HepG2 (cell line): ENCODE data around the gene HSF2BP. TPM values are rescaled to one million over a fixed set of nuclear protein-coding genes. Genes with fewer than 3 reads are reported as not detected.
A peak's percentile ranks its signal among the peaks of the same experiment; 100 is the strongest.

ENCODE experiments used
- CERS6 ChIP-seq: sonication (generic); formaldehyde crosslinking; IDR thresholded peaks from 2 replicates; pipeline ENCODE4 v1.5.0; 2020; ENCODE audit warnings: missing genetic modification reagents
- E2F2 ChIP-seq: sonication (generic); formaldehyde crosslinking; IDR thresholded peaks from 2 replicates; pipeline ENCODE4 v1.4.0; 2020; ENCODE audit warnings: missing genetic modification reagents, borderline replicate concordance
- GABPA ChIP-seq, 2 experiments: IDR thresholded peaks; 2 replicates each; pipeline ENCODE4 v1.6.1; 2011 to 2016; ENCODE audit warnings: low read depth in 2 of 2, low read length in 1 of 2, missing biosample characterization in 1 of 2, missing genetic modification characterization in 1 of 2
- JUND ChIP-seq: sonication (generic); formaldehyde crosslinking; IDR thresholded peaks from 2 replicates; pipeline ENCODE4 v1.8.0; 2022; ENCODE audit warnings: mild to moderate bottlenecking, missing genetic modification reagents
- MNT ChIP-seq: fragments of 450-650 bp; IDR thresholded peaks from 2 replicates; pipeline ENCODE4 v1.6.1; 2016
- NR0B2 ChIP-seq: sonication (generic); formaldehyde crosslinking; IDR thresholded peaks from 2 replicates; pipeline ENCODE4 v1.4.0; 2020; ENCODE audit warnings: mild to moderate bottlenecking, missing genetic modification reagents
- NR2F2 ChIP-seq: IDR thresholded peaks from 2 replicates; pipeline ENCODE4 v1.6.1; 2012; ENCODE audit warnings: low read depth, inconsistent platforms, borderline replicate concordance
- SMAD9 ChIP-seq: sonication (generic); formaldehyde crosslinking; IDR thresholded peaks from 2 replicates; pipeline ENCODE4 v1.5.1; 2020; ENCODE audit warnings: mild to moderate bottlenecking, missing genetic modification reagents
- TBL1XR1 ChIP-seq: fragments of 150-350 bp; IDR thresholded peaks from 2 replicates; pipeline ENCODE4 v1.6.1; 2014; ENCODE audit warnings: borderline replicate concordance, low read length; ENCODE audit not compliant: partially characterized antibody
- TMF1 ChIP-seq: sonication (generic); formaldehyde crosslinking; IDR thresholded peaks from 2 replicates; pipeline ENCODE4 v1.8.1; 2022; ENCODE audit warnings: low read depth, missing genetic modification reagents
- ZBTB10 ChIP-seq: sonication (generic); formaldehyde crosslinking; IDR thresholded peaks from 2 replicates; pipeline ENCODE4 v1.4.0; 2020; ENCODE audit warnings: missing genetic modification reagents, borderline replicate concordance
- ZBTB14 ChIP-seq: sonication (generic); formaldehyde crosslinking; IDR thresholded peaks from 2 replicates; pipeline ENCODE4 v1.4.0; 2020; ENCODE audit warnings: missing genetic modification reagents
- ZKSCAN8 ChIP-seq: IDR thresholded peaks from 2 replicates; pipeline ENCODE4 v1.6.1; 2016; ENCODE audit warnings: borderline replicate concordance, missing genetic modification reagents, missing compliant biosample characterization
- ZNF264 ChIP-seq: sonication (generic); formaldehyde crosslinking; IDR thresholded peaks from 2 replicates; pipeline ENCODE4 v1.4.0; 2020; ENCODE audit warnings: missing genetic modification reagents
- ZNF552 ChIP-seq: sonication (generic); formaldehyde crosslinking; IDR thresholded peaks from 2 replicates; pipeline ENCODE4 v1.9.0; 2022; ENCODE audit warnings: missing genetic modification reagents, mild to moderate bottlenecking, borderline replicate concordance
- ZNF607 ChIP-seq: sonication (generic); formaldehyde crosslinking; IDR thresholded peaks from 2 replicates; pipeline ENCODE4 v1.5.1; 2020; ENCODE audit warnings: missing genetic modification reagents, mild to moderate bottlenecking, borderline replicate concordance
- ZNF747 ChIP-seq: sonication (generic); formaldehyde crosslinking; IDR thresholded peaks from 2 replicates; pipeline ENCODE4 v1.8.1; 2023; ENCODE audit warnings: missing genetic modification reagents, mild to moderate bottlenecking, borderline replicate concordance
- ZNF75D ChIP-seq: sonication (generic); formaldehyde crosslinking; IDR thresholded peaks from 2 replicates; pipeline ENCODE4 v1.8.1; 2023; ENCODE audit warnings: missing genetic modification reagents, mild to moderate bottlenecking, borderline replicate concordance
- ZNF883 ChIP-seq: sonication (generic); formaldehyde crosslinking; IDR thresholded peaks from 2 replicates; pipeline ENCODE4 v1.5.1; 2020; ENCODE audit warnings: mild to moderate bottlenecking, missing genetic modification reagents; ENCODE audit errors: not compliant biosample characterization
- ZSCAN22 ChIP-seq: sonication (generic); formaldehyde crosslinking; IDR thresholded peaks from 2 replicates; pipeline ENCODE4 v1.4.0; 2020; ENCODE audit warnings: mild to moderate bottlenecking, missing genetic modification reagents
- polyA plus RNA-seq, 8 experiments: library from polyadenylated mRNA; depleted of rRNA in 3 of 8; stranded (reverse) in 7 of 8; unstranded in 1 of 8; fragments of >200 nt; fragmentation: Illumina TruSeq in 4 of 8; extraction: Trizol in 4 of 8; gene quantifications; 2 replicates each; pipeline versions ENCODE4 v1.2.1 to v1.2.3, GENCODE V29; 2011 to 2016; ENCODE audit warnings: low read depth in 4 of 8, missing spikeins in 1 of 8, mixed read lengths in 1 of 8; ENCODE audit not compliant: insufficient read depth in 1 of 8
- total RNA-seq, 5 experiments: library from RNA; depleted of rRNA; stranded (reverse); fragments of >200 nt; fragmentation: Illumina TruSeq; extraction: Trizol; gene quantifications; 2 replicates each; pipeline ENCODE4 v1.2.3, GENCODE V29; 2016; ENCODE audit warnings: low read depth in 1 of 5

The HSF2BP gene
- total and polyA plus RNA-seq, 2 of the 13 experiments (the other 11 are each of a cell fraction or from before 2014, with no cell fraction given): 0.67 to 2.2 TPM

- TF ChIP-seq ZBTB10 (no peak), ZNF747 (CRISPR knock-in tag) (no peak), ZNF607 (CRISPR knock-in tag) (no peak; the same call in 1 of the 2 replicates), ZSCAN22 (CRISPR knock-in tag) (no peak), MNT (no peak), E2F2 (CRISPR knock-in tag) (no peak), ZNF75D (CRISPR knock-in tag) (no peak), NR2F2 (no peak), ZNF883 (CRISPR knock-in tag) (no peak), TMF1 (CRISPR knock-in tag) (no peak), ZNF264 (CRISPR knock-in tag) (peak; percentile 72; the same call in 1 of the 2 replicates), ZKSCAN8 (CRISPR knock-in tag) (0 out of 2 replicates have a peak, but pooled peaks have one; percentile 44), ZNF552 (CRISPR knock-in tag) (no peak), ZBTB14 (no peak), NR0B2 (CRISPR knock-in tag) (no peak), SMAD9 (CRISPR knock-in tag) (no peak), TBL1XR1 (no peak), JUND (no peak), GABPA (IDR thresholded peaks at IDR 0.05; ENCODE audit: low read depth, low read length) (no peak), GABPA (CRISPR knock-in tag; IDR thresholded peaks at IDR 0.05; ENCODE audit: low read depth) (no peak), CERS6 (CRISPR knock-in tag) (no peak)
Measured at GRCh38 chr21:43609501-43610340, 49.6 kb downstream of the HSF2BP start (continued).
